Trophoblast cell (in vitro differentiated cells and primary cell): ENCODE measurements around the gene NRXN2.

ENCODE experiments used
- DNase-seq, 2 donors: peaks; one replicate each; pipeline ENCODE4 v3.0.0-alpha.2; 2016
- H2AFZ ChIP-seq: 2 replicates; pipeline ENCODE4 v1.6.1; 2013; ENCODE audit warnings: low read length, moderate library complexity, mild to moderate bottlenecking; ENCODE audit not compliant: insufficient read depth, poor library complexity
- H2AK5ac ChIP-seq: 2 replicates; pipeline ENCODE4 v1.6.1; 2013; ENCODE audit warnings: mild to moderate bottlenecking, low read length
- H2BK120ac ChIP-seq: 2 replicates; pipeline ENCODE4 v1.6.1; 2013; ENCODE audit warnings: low read length, mild to moderate bottlenecking, moderate library complexity; ENCODE audit not compliant: insufficient read depth, poor library complexity
- H2BK12ac ChIP-seq: 2 replicates; pipeline ENCODE4 v1.6.1; 2013; ENCODE audit warnings: mild to moderate bottlenecking, low read length, moderate library complexity
- H2BK5ac ChIP-seq: 2 replicates; pipeline ENCODE4 v1.6.1; 2013; ENCODE audit warnings: low read length, low read depth, moderate library complexity, mild to moderate bottlenecking; ENCODE audit not compliant: poor library complexity
- H3K14ac ChIP-seq: 2 replicates; pipeline ENCODE4 v1.6.1; 2013; ENCODE audit warnings: mild to moderate bottlenecking, low read length
- H3K18ac ChIP-seq: 2 replicates; pipeline ENCODE4 v1.6.1; 2013; ENCODE audit warnings: mild to moderate bottlenecking, low read length
- H3K23ac ChIP-seq: 2 replicates; pipeline ENCODE4 v1.6.1; 2013; ENCODE audit warnings: low read length
- H3K27ac ChIP-seq: 2 replicates; pipeline ENCODE4 v1.5.1; 2013; ENCODE audit warnings: low read depth, mild to moderate bottlenecking, inconsistent platforms, low read length, moderate library complexity
- H3K27me3 ChIP-seq: 2 replicates; pipeline ENCODE4 v1.6.1; 2013; ENCODE audit warnings: inconsistent platforms, mild to moderate bottlenecking, low read length, moderate library complexity; ENCODE audit not compliant: insufficient read depth
- H3K36me3 ChIP-seq, 2 experiments: 1 replicate in 1 of 2; 2 replicates in 1 of 2; pipeline ENCODE4 v1.6.1; 2013; ENCODE audit warnings: low read length in 2 of 2, mild to moderate bottlenecking in 2 of 2, moderate library complexity in 1 of 2; ENCODE audit not compliant: insufficient read depth in 2 of 2, control insufficient read depth in 1 of 2
- H3K4ac ChIP-seq: 2 replicates; pipeline ENCODE4 v1.6.1; 2013; ENCODE audit warnings: low read depth, mild to moderate bottlenecking, low read length, moderate library complexity
- H3K4me1 ChIP-seq, 2 experiments: 1 replicate in 1 of 2; 2 replicates in 1 of 2; pipeline ENCODE4 v1.6.1; 2013; ENCODE audit warnings: low read length in 2 of 2, mild to moderate bottlenecking in 2 of 2, moderate library complexity in 1 of 2; ENCODE audit not compliant: insufficient read depth in 2 of 2, control insufficient read depth in 1 of 2
- H3K4me2 ChIP-seq: 2 replicates; pipeline ENCODE4 v1.6.1; 2013; ENCODE audit warnings: inconsistent platforms, mild to moderate bottlenecking, low read length, moderate library complexity
- H3K4me3 ChIP-seq: 2 replicates; pipeline ENCODE4 v1.5.1; 2013; ENCODE audit warnings: mild to moderate bottlenecking, low read depth, low read length, inconsistent platforms
- H3K79me1 ChIP-seq: one replicate; pipeline ENCODE4 v1.6.1; 2013; ENCODE audit warnings: low read length
- H3K79me2 ChIP-seq: 2 replicates; pipeline ENCODE4 v1.6.1; 2013; ENCODE audit warnings: low read length, mild to moderate bottlenecking; ENCODE audit not compliant: control insufficient read depth, insufficient read depth, poor library complexity
- H3K9ac ChIP-seq: 2 replicates; pipeline ENCODE4 v1.6.1; 2013; ENCODE audit warnings: mild to moderate bottlenecking, low read length
- H3K9me3 ChIP-seq: 2 replicates; pipeline ENCODE4 v1.6.1; 2013; ENCODE audit warnings: low read depth, mild to moderate bottlenecking, control low read depth, inconsistent platforms, low read length; ENCODE audit not compliant: insufficient read depth
- H4K12ac ChIP-seq: 2 replicates; pipeline ENCODE4 v1.6.1; 2013; ENCODE audit warnings: low read depth, mild to moderate bottlenecking, low read length, moderate library complexity
- H4K8ac ChIP-seq: 2 replicates; pipeline ENCODE4 v1.6.1; 2013; ENCODE audit warnings: low read depth, mild to moderate bottlenecking, low read length, moderate library complexity
- H4K91ac ChIP-seq: one replicate; pipeline ENCODE4 v1.6.1; 2013; ENCODE audit warnings: low read depth, mild to moderate bottlenecking, low read length, moderate library complexity
- WGBS: extraction: QIAGEN DNeasy Blood & Tissue Kit; methylation state at CpG from one replicate; pipeline ENCODE4 v1.1.7; 2013; ENCODE audit warnings: missing lambda C conversion rate; ENCODE audit not compliant: insufficient read length, insufficient coverage; ENCODE audit errors: extremely low coverage; 5-methylcytosine and 5-hydroxymethylcytosine counted together

The NRXN2 gene

GRCh38 chr11:64751136-64751535, 28.1 kb upstream of the NRXN2 start:
- H4K91ac ChIP-seq, result no peak overlapping the region
- H3K9me3 ChIP-seq, result no peaks in the 10 kb centered on the region
- no peaks in the 10 kb centered on the region for H3K36me3 ChIP-seq
- H3K4me3 ChIP-seq, result no peak overlapping the region
- no peak overlapping the region for H3K23ac ChIP-seq
- no peak for DNase-seq
- no peak overlapping the region for H3K4me2 ChIP-seq
- no peaks in the 10 kb centered on the region for H3K79me1 ChIP-seq
- WGBS, result no CpG with 5 or more reads among the region's 9 CpGs
- H2AK5ac ChIP-seq, result no peak overlapping the region
- no peak overlapping the region for H3K4ac ChIP-seq
- no peak overlapping the region for H2BK5ac ChIP-seq
- no peak overlapping the region for H4K12ac ChIP-seq
- H2AFZ ChIP-seq, result no peak overlapping the region
- H4K8ac ChIP-seq, result no peak overlapping the region
- H3K79me2 ChIP-seq, result no peaks in the 10 kb centered on the region
- peaks cover 2% of the 10 kb centered on the region for H3K27me3 ChIP-seq
- no peak overlapping the region for H2BK12ac ChIP-seq
- H2BK120ac ChIP-seq, result no peak overlapping the region
- no peaks in the 10 kb centered on the region for H3K4me1 ChIP-seq
- H3K14ac ChIP-seq, result no peak overlapping the region
- H3K9ac ChIP-seq, result no peak overlapping the region
- no peak overlapping the region for H3K27ac ChIP-seq
- H3K18ac ChIP-seq, result no peak overlapping the region

DNA sequence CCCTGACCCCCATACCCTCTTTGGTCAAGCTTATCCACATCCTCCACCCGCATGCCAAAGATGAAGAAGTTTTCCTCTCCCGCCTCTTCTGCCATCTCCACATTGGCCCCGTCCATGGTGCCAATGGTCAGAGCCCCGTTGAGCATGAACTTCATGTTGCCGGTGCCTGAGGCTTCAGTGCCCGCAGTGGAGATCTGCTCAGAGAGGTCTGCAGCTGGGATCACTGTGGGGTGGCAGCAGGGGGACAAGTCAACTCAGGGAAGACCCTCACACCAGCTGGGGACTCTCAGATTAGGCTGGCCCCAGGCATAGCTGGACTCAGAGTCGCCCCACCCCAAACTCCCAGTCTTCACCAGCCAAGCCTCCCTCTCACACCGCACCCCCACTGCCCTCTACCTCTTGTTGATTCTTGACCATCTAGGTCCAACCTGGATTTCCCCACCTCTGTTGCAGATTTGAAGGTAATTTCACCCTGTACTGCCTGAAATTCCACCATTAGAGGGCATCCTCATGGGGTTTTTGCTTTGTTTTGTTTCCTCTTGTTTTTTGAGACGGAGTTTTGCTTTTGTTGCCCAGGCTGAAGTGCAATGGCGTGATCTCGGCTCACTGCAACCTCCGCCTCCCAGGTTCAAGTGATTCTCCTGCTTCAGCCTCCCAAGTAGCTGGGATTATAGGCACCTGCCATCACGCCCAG, 27.5 kb upstream of the NRXN2 start:
- peaks cover 6% of the 10 kb centered on the region for H3K27me3 ChIP-seq
- DNase-seq, result no peak
- H2BK12ac ChIP-seq, result no peak overlapping the region
- no peak overlapping the region for H3K9ac ChIP-seq
- no CpG with 5 or more reads among the region's 13 CpGs for WGBS
- H3K4me1 ChIP-seq, result peaks cover 0 to 6% of the 10 kb centered on the region in 2 experiments
- no peak overlapping the region for H2BK5ac ChIP-seq
- no peaks in the 10 kb centered on the region for H3K79me1 ChIP-seq
- H3K18ac ChIP-seq, result no peak overlapping the region
- H4K12ac ChIP-seq, result no peak overlapping the region
- H2BK120ac ChIP-seq, result no peak overlapping the region
- H3K4ac ChIP-seq, result no peak overlapping the region
- no peak overlapping the region for H3K27ac ChIP-seq
- H2AK5ac ChIP-seq, result no peak overlapping the region
- no peak overlapping the region for H4K8ac ChIP-seq
- H3K4me2 ChIP-seq, result no peak overlapping the region
- H3K9me3 ChIP-seq, result no peaks in the 10 kb centered on the region
- no peak overlapping the region for H3K23ac ChIP-seq
- no peak overlapping the region for H4K91ac ChIP-seq
- H3K36me3 ChIP-seq, result no peaks in the 10 kb centered on the region
- no peak overlapping the region for H3K4me3 ChIP-seq
- H3K79me2 ChIP-seq, result no peaks in the 10 kb centered on the region
- no peak overlapping the region for H3K14ac ChIP-seq
- H2AFZ ChIP-seq, result no peak overlapping the region

- Histone ChIP-seq H2BK120ac (no peak overlapping the region), H4K12ac (no peak overlapping the region), H3K79me1 (no peaks in the 10 kb centered on the region), H3K36me3 (no peaks in the 10 kb centered on the region), H3K18ac (no peak overlapping the region), H2AFZ (no peak overlapping the region), H3K4me3 (no peak overlapping the region), H3K4me2 (no peak overlapping the region), H3K9ac (no peak overlapping the region), H4K91ac (no peak overlapping the region), H2BK12ac (no peak overlapping the region), H3K27ac (no peak overlapping the region), H3K79me2 (no peaks in the 10 kb centered on the region), H2BK5ac (no peak overlapping the region), H3K14ac (no peak overlapping the region), H3K23ac (no peak overlapping the region), H3K4me1 (peaks cover 3 to 16% of the 10 kb centered on the region in 2 experiments), H2AK5ac (no peak overlapping the region), H3K27me3 (peaks cover 29% of the 10 kb centered on the region), H3K4ac (no peak overlapping the region), H4K8ac (no peak overlapping the region), H3K9me3 (peaks cover 3% of the 10 kb centered on the region)
- no CpG with 5 or more reads among the region's 15 CpGs for WGBS
- peak in 1 of 2 donors; percentile 15 for DNase-seq
These were observed 25.1 kb upstream of the NRXN2 start for GRCh38 chr11:64747961-64748665.

GRCh38 chr11:64746486-64746885, 23.5 kb upstream of the NRXN2 start:
- Histone ChIP-seq H3K27me3 (peaks cover 45% of the 10 kb centered on the region), H3K36me3 (no peaks in the 10 kb centered on the region), H3K4me3 (no peak overlapping the region), H3K23ac (no peak overlapping the region), H3K4me1 (peaks cover 8 to 21% of the 10 kb centered on the region in 2 experiments), H2AFZ (no peak overlapping the region), H3K14ac (no peak overlapping the region), H2BK120ac (no peak overlapping the region), H2BK5ac (no peak overlapping the region), H3K79me2 (no peaks in the 10 kb centered on the region), H4K8ac (no peak overlapping the region), H3K4ac (no peak overlapping the region), H3K9me3 (peaks cover 3% of the 10 kb centered on the region), H3K27ac (no peak overlapping the region), H4K91ac (no peak overlapping the region), H3K18ac (no peak overlapping the region), H2AK5ac (no peak overlapping the region), H3K9ac (no peak overlapping the region), H2BK12ac (no peak overlapping the region), H3K4me2 (no peak overlapping the region), H4K12ac (no peak overlapping the region), H3K79me1 (no peaks in the 10 kb centered on the region)
- no peak for DNase-seq
- no CpG with 5 or more reads among the region's 10 CpGs for WGBS
